Right lobe of liver (tissue), 6 donors: ENCODE measurements around the gene MROH9. TPM values are rescaled to one million over a fixed set of nuclear protein-coding genes. Genes with fewer than 3 reads are reported as not detected.

Source experiments
- ATAC-seq, 4 donors: fragments of 200-7000 bp; cut with Tn5 transposase; one replicate each; pipeline ENCODE4 v1.9.1; 2020; ENCODE audit warnings: mild to moderate bottlenecking in 4 of 4, moderate library complexity in 4 of 4
- DNase-seq, 3 donors: peaks; one replicate each; pipeline ENCODE4 v3.0.0-alpha.2; 2020
- H3K27ac ChIP-seq, 3 donors: fragments of 200-600 bp; one replicate each; pipeline ENCODE4 v1.8.0; 2022
- H3K27me3 ChIP-seq, 2 donors: fragments of 200-600 bp; one replicate each; pipeline ENCODE4 v1.8.0; 2022
- H3K36me3 ChIP-seq, 4 donors: fragments of 200-600 bp; sonication (generic) in 1 of 4; one replicate each; pipeline versions ENCODE4 v1.5.1 to v1.8.0; 2017 to 2022; ENCODE audit warnings: control low read depth in 1 of 4
- H3K4me1 ChIP-seq, 4 donors: fragments of 200-600 bp; sonication (generic) in 1 of 4; one replicate each; pipeline versions ENCODE4 v1.5.1 to v1.8.0; 2017 to 2022; ENCODE audit warnings: control low read depth in 1 of 4
- H3K4me3 ChIP-seq, 3 donors: fragments of 200-600 bp; one replicate each; pipeline ENCODE4 v1.8.0; 2022
- H3K9me3 ChIP-seq, 4 donors: fragments of 200-600 bp; sonication (generic) in 1 of 4; one replicate each; pipeline versions ENCODE4 v1.5.1 to v1.8.0; 2017 to 2022; ENCODE audit warnings: control low read depth in 1 of 4
- POLR2A ChIP-seq: fragments of 450-650 bp; IDR thresholded peaks from one replicate; pipeline ENCODE4 v1.6.1; 2017; ENCODE audit warnings: antibody characterized with exemption, mild to moderate bottlenecking
- WGBS: methylation state at CpG from one replicate; pipeline ENCODE4 v1.1.6; 2018; ENCODE audit warnings: low coverage, low lambda C conversion rate; ENCODE audit not compliant: insufficient coverage; ENCODE audit errors: missing lambda C conversion rate; 5-methylcytosine and 5-hydroxymethylcytosine counted together
- intact Hi-C, 2 donors: fragments of 100-400 bp; cut with DNase I; formaldehyde crosslinking; loops; one replicate each; pipeline versions ENCODE4 v1.11.2 to v1.14.1; 2022
- total RNA-seq, 6 experiments: library from RNA; depleted of rRNA in 2 of 6; stranded (reverse); fragments of >200 nt in 2 of 6; fragmentation: NEBNext Ultra II Directional in 3 of 6; extraction: Animal tissue kit (Norgen Biotek cat#: 25700) in 3 of 6; gene quantifications; one replicate each; pipeline versions ENCODE4 v1.1.0 to v1.2.4, GENCODE V29; 2016 to 2023
- TF ChIP-seq, protein P1 (sequence below), 4 donors: fragments of 200-600 bp in 3 of 4; fragments of 450-650 bp in 1 of 4; IDR thresholded peaks; one replicate each; pipeline versions ENCODE4 v1.5.1 to v1.8.0; 2016 to 2022; ENCODE audit warnings: antibody characterized with exemption in 4 of 4, mild to moderate bottlenecking in 2 of 4
- donor health status: DM: no; HTN: yes; CAD: no.
- donor health status: DM: no; HTN: no; CAD: no.
- donor health status: DM: no; HTN: no; CAD: no.
- donor health status: DM: no; HTN: yes; CAD: no.
- donor health status: DM: no; HTN: yes; CAD: no.

The MROH9 gene
- total RNA-seq, 6 experiments from 2014 or later, result not detected

- intact Hi-C loops, result no loop called here
- DNase-seq (no peak), ATAC-seq (peak; percentile 11 to 34 (median 22))
- 20% methylated on average over 7 of the region's 7 CpGs for WGBS
- Histone ChIP-seq H3K4me1 (peaks cover 0 to 51% (median 13%) of the 10 kb centered on the region in 4 donors), H3K4me3 (peak overlapping the region in 1 of 3 donors; percentile 4), H3K36me3 (no peaks in the 10 kb centered on the region), H3K27me3 (no peaks in the 10 kb centered on the region), H3K27ac (peak overlapping the region; percentile 3 to 79 (median 78)), H3K9me3 (no peaks in the 10 kb centered on the region)
- TF ChIP-seq, protein P1, sequence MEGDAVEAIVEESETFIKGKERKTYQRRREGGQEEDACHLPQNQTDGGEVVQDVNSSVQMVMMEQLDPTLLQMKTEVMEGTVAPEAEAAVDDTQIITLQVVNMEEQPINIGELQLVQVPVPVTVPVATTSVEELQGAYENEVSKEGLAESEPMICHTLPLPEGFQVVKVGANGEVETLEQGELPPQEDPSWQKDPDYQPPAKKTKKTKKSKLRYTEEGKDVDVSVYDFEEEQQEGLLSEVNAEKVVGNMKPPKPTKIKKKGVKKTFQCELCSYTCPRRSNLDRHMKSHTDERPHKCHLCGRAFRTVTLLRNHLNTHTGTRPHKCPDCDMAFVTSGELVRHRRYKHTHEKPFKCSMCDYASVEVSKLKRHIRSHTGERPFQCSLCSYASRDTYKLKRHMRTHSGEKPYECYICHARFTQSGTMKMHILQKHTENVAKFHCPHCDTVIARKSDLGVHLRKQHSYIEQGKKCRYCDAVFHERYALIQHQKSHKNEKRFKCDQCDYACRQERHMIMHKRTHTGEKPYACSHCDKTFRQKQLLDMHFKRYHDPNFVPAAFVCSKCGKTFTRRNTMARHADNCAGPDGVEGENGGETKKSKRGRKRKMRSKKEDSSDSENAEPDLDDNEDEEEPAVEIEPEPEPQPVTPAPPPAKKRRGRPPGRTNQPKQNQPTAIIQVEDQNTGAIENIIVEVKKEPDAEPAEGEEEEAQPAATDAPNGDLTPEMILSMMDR (IDR thresholded peaks at IDR 0.05), result no peak
- no peak for TF ChIP-seq POLR2A
These were observed 146.4 kb downstream of the MROH9 start for GRCh38 chr1:171081763-171082201.

- DNase-seq, result no peak
- Histone ChIP-seq H3K27me3 (no peaks in the 10 kb centered on the region), H3K4me1 (peaks cover 0 to 55% (median 13%) of the 10 kb centered on the region in 4 donors), H3K36me3 (no peaks in the 10 kb centered on the region), H3K4me3 (peak overlapping the region in 1 of 3 donors; percentile 22), H3K9me3 (no peaks in the 10 kb centered on the region), H3K27ac (peak overlapping the region; percentile 3 to 79 (median 78))
- intact Hi-C loops, result no loop called here
- TF ChIP-seq POLR2A, result no peak
- TF ChIP-seq, protein P1 (IDR thresholded peaks at IDR 0.05), result no peak
- ATAC-seq, result no peak
- WGBS, result 17% methylated on average over 1 of the region's 1 CpG
These were observed 147.3 kb downstream of the MROH9 start for GRCh38 chr1:171082606-171083005.

- Histone ChIP-seq H3K36me3 (no peaks in the 10 kb centered on the region), H3K27ac (peak overlapping the region in 2 of 3 donors; percentile 78 to 79), H3K4me1 (peaks cover 0 to 59% (median 13%) of the 10 kb centered on the region in 4 donors), H3K9me3 (no peaks in the 10 kb centered on the region), H3K4me3 (peak overlapping the region in 1 of 3 donors; percentile 22), H3K27me3 (no peaks in the 10 kb centered on the region)
- intact Hi-C loops, result no loop called here
- WGBS, result 25% methylated on average over 5 of the region's 5 CpGs
- ATAC-seq (peak; percentile 21 to 54 (median 40)), DNase-seq (peak in 1 of 3 donors; percentile 58)
- TF ChIP-seq POLR2A, result no peak
- TF ChIP-seq, protein P1 (IDR thresholded peaks at IDR 0.05), result no peak
These were observed 147.9 kb downstream of the MROH9 start for GRCh38 chr1:171083222-171083621.

DNA sequence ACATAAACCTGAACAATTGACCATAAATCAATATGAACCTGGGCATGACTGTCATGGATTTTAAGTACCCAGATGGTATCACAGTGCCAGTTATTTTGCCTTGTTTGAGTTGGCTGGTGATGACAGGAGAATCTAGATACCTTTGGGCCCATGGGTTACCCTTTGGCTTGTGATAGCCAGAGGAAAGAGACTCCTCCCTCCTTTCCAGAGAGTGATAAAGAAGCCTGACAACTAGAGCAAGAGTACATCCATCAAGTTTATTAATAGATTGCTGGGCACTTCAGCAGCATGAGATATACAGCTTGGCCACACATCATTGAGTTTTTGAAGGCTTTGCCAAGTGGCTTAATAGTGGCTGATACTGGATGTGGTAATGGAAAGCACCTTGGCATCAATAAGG lies 148.8 kb downstream of the MROH9 start:
- Histone ChIP-seq H3K4me1 (peaks cover 0 to 68% (median 16%) of the 10 kb centered on the region in 4 donors), H3K27ac (peak overlapping the region in 2 of 3 donors; percentile 78 to 79), H3K4me3 (no peak overlapping the region), H3K27me3 (no peaks in the 10 kb centered on the region), H3K9me3 (no peaks in the 10 kb centered on the region), H3K36me3 (no peaks in the 10 kb centered on the region)
- TF ChIP-seq, protein P1 (IDR thresholded peaks at IDR 0.05), result no peak
- no peak for TF ChIP-seq POLR2A
- peak in 1 of 3 donors; percentile 76 for DNase-seq
- intact Hi-C loops, result no loop called here
- peak; percentile 81 to 89 (median 86) for ATAC-seq

DNA sequence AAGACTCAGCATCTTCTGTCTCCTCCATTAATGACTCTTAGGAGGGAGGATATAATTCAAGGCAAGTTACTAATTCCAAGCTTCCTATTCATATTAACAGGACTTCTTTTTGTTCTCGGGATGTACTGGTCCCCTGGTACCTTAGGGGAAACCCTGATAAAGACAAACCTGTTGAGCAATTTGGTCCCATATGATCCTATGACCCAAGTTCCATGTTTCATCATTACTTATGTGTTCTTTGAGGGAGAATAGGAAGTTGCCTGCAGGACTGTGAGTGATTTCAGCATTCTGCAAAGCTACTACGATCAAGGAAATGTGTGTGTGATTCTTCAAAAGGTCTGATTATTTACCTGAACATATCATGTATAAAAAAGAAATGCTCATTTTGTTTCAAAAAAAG lies 149.5 kb downstream of the MROH9 start:
- Histone ChIP-seq H3K36me3 (no peaks in the 10 kb centered on the region), H3K4me1 (peaks cover 0 to 75% (median 20%) of the 10 kb centered on the region in 4 donors), H3K27me3 (no peaks in the 10 kb centered on the region), H3K4me3 (no peak overlapping the region), H3K9me3 (no peaks in the 10 kb centered on the region), H3K27ac (peak overlapping the region in 2 of 3 donors; percentile 78 to 79)
- ATAC-seq (peak in 2 of 4 donors; percentile 12 to 15), DNase-seq (no peak)
- WGBS, result 29% methylated on average over 2 of the region's 2 CpGs
- intact Hi-C loops, result no loop called here
- TF ChIP-seq, protein P1 (IDR thresholded peaks at IDR 0.05), result no peak
- TF ChIP-seq POLR2A, result no peak
